ENCODE results near the gene EEIG1.
"Not testable (repeated sequence)": the region's sequence is repeated elsewhere in the genome, so short reads cannot be mapped to it uniquely, and the experiment has no call there.

The EEIG1 gene

DNA sequence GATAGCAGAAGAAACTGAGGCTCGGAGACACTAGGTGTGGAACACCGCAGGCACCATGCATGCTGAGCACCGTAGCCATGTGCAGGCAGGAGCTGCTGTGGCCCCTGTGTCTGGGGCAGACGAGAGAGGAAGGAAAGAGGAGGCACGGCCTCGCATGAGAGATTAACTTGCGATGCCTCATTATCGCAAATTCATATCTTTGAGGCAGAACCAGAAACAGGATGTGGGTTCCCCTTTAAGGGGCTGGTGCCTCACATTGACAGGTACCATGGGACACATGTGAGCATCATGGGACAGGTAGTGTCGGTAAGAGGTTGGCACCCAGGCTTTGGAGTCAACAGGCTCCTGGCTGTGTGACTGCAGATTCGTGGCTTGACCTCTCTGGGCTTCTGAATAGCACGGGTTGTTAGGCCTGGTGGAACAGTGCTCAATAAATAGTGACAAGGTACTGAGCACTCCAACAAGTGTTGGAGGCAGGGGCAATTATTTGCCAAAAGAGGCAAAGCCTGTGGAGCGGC, 45.5 kb upstream of the EEIG1 start:
- Histone ChIP-seq H3K9ac (ENCODE audit: low read length) (no peak overlapping the region), H3K9me3 (replicated peaks; ENCODE audit: insufficient read depth, low read length) (no peaks in the 10 kb centered on the region), H3K4me1 (ENCODE audit: low read length) (no peaks in the 10 kb centered on the region), H3K4me3 (ENCODE audit: low read length) (no peak overlapping the region), H3K79me2 (ENCODE audit: low read length) (no peaks in the 10 kb centered on the region), H4K20me1 (ENCODE audit: insufficient read depth, low read length) (no peaks in the 10 kb centered on the region), H3K27me3 (replicated peaks; ENCODE audit: insufficient read depth, low read length) (no peaks in the 10 kb centered on the region), H3K27ac (ENCODE audit: low read length) (no peak overlapping the region), H3K9me2 (replicated peaks; ENCODE audit: insufficient read depth, low read length) (no peaks in the 10 kb centered on the region), H3K4me2 (ENCODE audit: low read depth, low read length) (no peak overlapping the region), H2AFZ (ENCODE audit: low read length) (no peak overlapping the region), H3K36me3 (replicated peaks; ENCODE audit: insufficient read depth, low read length) (no peaks in the 10 kb centered on the region), H3F3A (ENCODE audit: insufficient read depth, low read length) (no peaks in the 10 kb centered on the region)
- DNase-seq = no peak
- TF ChIP-seq, protein P1, sequence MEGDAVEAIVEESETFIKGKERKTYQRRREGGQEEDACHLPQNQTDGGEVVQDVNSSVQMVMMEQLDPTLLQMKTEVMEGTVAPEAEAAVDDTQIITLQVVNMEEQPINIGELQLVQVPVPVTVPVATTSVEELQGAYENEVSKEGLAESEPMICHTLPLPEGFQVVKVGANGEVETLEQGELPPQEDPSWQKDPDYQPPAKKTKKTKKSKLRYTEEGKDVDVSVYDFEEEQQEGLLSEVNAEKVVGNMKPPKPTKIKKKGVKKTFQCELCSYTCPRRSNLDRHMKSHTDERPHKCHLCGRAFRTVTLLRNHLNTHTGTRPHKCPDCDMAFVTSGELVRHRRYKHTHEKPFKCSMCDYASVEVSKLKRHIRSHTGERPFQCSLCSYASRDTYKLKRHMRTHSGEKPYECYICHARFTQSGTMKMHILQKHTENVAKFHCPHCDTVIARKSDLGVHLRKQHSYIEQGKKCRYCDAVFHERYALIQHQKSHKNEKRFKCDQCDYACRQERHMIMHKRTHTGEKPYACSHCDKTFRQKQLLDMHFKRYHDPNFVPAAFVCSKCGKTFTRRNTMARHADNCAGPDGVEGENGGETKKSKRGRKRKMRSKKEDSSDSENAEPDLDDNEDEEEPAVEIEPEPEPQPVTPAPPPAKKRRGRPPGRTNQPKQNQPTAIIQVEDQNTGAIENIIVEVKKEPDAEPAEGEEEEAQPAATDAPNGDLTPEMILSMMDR (IDR thresholded peaks at IDR 0.05; ENCODE audit: low read length) = no peak
- TF ChIP-seq EZH2phosphoT487 (IDR thresholded peaks at IDR 0.05; ENCODE audit: low read length) = no peak

DNA sequence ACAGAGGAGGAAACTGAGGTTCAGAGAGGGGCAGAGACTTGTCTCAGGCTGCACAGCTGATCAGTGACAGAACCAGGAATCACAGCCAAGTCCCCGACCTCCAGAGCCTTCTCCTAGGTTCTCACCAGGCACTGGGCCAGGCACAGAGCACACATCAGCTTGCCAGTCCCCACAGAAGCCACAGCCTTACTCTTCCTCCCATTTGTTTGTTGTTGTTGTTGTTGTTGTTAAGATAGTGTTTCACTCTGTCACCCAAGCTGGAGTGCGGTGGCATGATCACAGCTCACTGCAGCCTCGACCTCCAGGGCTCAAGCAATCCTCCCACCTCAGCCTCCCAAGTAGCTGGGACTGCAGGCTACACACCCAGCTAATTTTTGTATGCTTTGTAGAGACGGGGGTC, 44.9 kb upstream of the EEIG1 start:
- Histone ChIP-seq H4K20me1 (ENCODE audit: insufficient read depth, low read length) (no peaks in the 10 kb centered on the region), H3K4me1 (ENCODE audit: low read length) (no peaks in the 10 kb centered on the region), H3K9ac (ENCODE audit: low read length) (no peak overlapping the region), H3K36me3 (replicated peaks; ENCODE audit: insufficient read depth, low read length) (no peaks in the 10 kb centered on the region), H3K9me3 (replicated peaks; ENCODE audit: insufficient read depth, low read length) (no peaks in the 10 kb centered on the region), H3K9me2 (replicated peaks; ENCODE audit: insufficient read depth, low read length) (no peaks in the 10 kb centered on the region), H3K4me2 (ENCODE audit: low read depth, low read length) (no peak overlapping the region), H3K4me3 (ENCODE audit: low read length) (no peak overlapping the region), H3K27ac (ENCODE audit: low read length) (no peak overlapping the region), H3K27me3 (replicated peaks; ENCODE audit: insufficient read depth, low read length) (no peaks in the 10 kb centered on the region), H3K79me2 (ENCODE audit: low read length) (no peaks in the 10 kb centered on the region), H3F3A (ENCODE audit: insufficient read depth, low read length) (no peaks in the 10 kb centered on the region), H2AFZ (ENCODE audit: low read length) (no peak overlapping the region)
- TF ChIP-seq, protein P1 (IDR thresholded peaks at IDR 0.05; ENCODE audit: low read length) = no peak
- TF ChIP-seq EZH2 (optimal IDR thresholded peaks at IDR 0.05; ENCODE audit: low read depth, low read length) (no peak), EZH2phosphoT487 (IDR thresholded peaks at IDR 0.05; ENCODE audit: low read length) (no peak)
- no peak for DNase-seq

DNA sequence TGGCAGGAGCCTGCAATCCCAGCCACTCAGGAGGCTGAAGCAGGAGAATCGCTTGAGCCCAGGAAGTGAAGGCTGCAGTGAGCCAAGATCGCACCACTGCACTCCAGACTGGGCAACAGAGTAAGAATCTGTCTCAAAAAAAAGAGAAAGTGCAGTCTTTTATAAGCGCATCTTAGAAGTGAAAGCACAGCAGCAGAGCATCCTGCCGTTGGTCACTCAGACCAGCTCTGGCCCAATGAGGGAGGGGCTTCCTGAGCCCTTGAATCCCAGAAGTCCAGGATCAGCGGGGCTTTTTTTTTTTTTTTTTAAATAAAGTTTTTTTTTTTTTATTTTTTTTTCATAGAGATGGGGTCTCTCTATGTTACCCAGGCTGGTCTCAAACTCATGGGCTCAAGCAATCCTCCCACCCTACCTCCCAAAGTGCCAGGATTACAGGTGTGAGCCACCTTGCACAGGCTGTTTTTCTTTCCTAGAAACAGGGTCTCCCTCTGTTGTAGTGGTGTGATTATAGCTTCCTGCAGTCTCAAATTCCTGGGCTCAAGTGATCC, 44.0 kb upstream of the EEIG1 start:
- no peak overlapping the region for H3K9ac ChIP-seq (ENCODE audit: low read length)
- H3K4me3 ChIP-seq (ENCODE audit: low read length) = no peak overlapping the region
- no peaks in the 10 kb centered on the region for H3K36me3 ChIP-seq (replicated peaks; ENCODE audit: insufficient read depth, low read length)
- H2AFZ ChIP-seq (ENCODE audit: low read length) = no peak overlapping the region
- H3K4me2 ChIP-seq (ENCODE audit: low read depth, low read length) = no peak overlapping the region
- no peak overlapping the region for H3K27ac ChIP-seq (ENCODE audit: low read length)
- TF ChIP-seq, protein P1 (IDR thresholded peaks at IDR 0.05; ENCODE audit: low read length) = no peak
- no peak for TF ChIP-seq EZH2 (optimal IDR thresholded peaks at IDR 0.05; ENCODE audit: low read depth, low read length)
- TF ChIP-seq EZH2phosphoT487 (IDR thresholded peaks at IDR 0.05; ENCODE audit: low read length) = no peak
- no peaks in the 10 kb centered on the region for H3K9me2 ChIP-seq (replicated peaks; ENCODE audit: insufficient read depth, low read length)
- H3F3A ChIP-seq (ENCODE audit: insufficient read depth, low read length) = no peaks in the 10 kb centered on the region
- no peaks in the 10 kb centered on the region for H3K79me2 ChIP-seq (ENCODE audit: low read length)
- H3K4me1 ChIP-seq (ENCODE audit: low read length) = no peaks in the 10 kb centered on the region
- H4K20me1 ChIP-seq (ENCODE audit: insufficient read depth, low read length) = no peaks in the 10 kb centered on the region
- no peak for DNase-seq
- H3K9me3 ChIP-seq (replicated peaks; ENCODE audit: insufficient read depth, low read length) = no peaks in the 10 kb centered on the region
- H3K27me3 ChIP-seq (replicated peaks; ENCODE audit: insufficient read depth, low read length) = no peaks in the 10 kb centered on the region

DNA sequence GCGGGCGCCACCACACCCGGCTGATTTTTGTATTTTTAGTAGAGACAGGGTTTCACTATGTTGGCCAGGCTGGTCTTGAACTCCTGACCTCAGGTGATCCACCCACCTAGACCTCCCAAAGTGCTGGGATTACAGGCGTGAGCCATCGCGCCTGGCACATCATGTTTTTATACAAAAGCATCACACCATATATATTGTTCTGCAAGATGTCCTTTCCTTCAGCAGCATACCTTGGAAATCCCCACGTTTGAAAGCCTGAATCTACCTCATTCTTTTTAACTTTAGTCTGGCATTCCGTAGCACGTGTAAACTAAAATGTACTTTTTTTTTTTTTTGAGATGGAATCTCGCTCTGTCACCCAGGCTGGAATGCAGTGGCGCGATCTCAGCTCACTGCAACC, 42.9 kb upstream of the EEIG1 start:
- not testable (repeated sequence) for H3K9me3 ChIP-seq (replicated peaks; ENCODE audit: insufficient read depth, low read length); H2AFZ ChIP-seq (ENCODE audit: low read length); H4K20me1 ChIP-seq (ENCODE audit: insufficient read depth, low read length); H3K27ac ChIP-seq (ENCODE audit: low read length); H3K36me3 ChIP-seq (replicated peaks; ENCODE audit: insufficient read depth, low read length); DNase-seq; H3K27me3 ChIP-seq (replicated peaks; ENCODE audit: insufficient read depth, low read length); H3K79me2 ChIP-seq (ENCODE audit: low read length); H3K9me2 ChIP-seq (replicated peaks; ENCODE audit: insufficient read depth, low read length); H3K9ac ChIP-seq (ENCODE audit: low read length); H3K4me3 ChIP-seq (ENCODE audit: low read length); H3F3A ChIP-seq (ENCODE audit: insufficient read depth, low read length); H3K4me2 ChIP-seq (ENCODE audit: low read depth, low read length); H3K4me1 ChIP-seq (ENCODE audit: low read length)

Measured in MM.1S (cell line).